NCI-H1436 treated with DMSO at 0.1 percent for 48 hours (cell line): ENCODE data around the gene ETFBKMT.
"Not testable (repeated sequence)": the region's sequence is repeated elsewhere in the genome, so short reads cannot be mapped to it uniquely, and the experiment has no call there.

ENCODE experiments used
- DNase-seq: peaks from one replicate; lab custom pipeline; 2025; lab: John Stamatoyannopoulos, UW

The ETFBKMT gene

GRCh38 chr12:31655792-31656191, 3.7 kb upstream of the ETFBKMT start:
- DNase-seq, result no peak

- no peak for DNase-seq
Observed at GRCh38 chr12:31658471-31659086, 909 bp upstream of the ETFBKMT start.

GRCh38 chr12:31662176-31662849, 2.8 kb downstream of the ETFBKMT start:
- no peak for DNase-seq

GRCh38 chr12:31663576-31663975, 4.1 kb downstream of the ETFBKMT start:
- no peak for DNase-seq

GRCh38 chr12:31664038-31664437, 4.5 kb downstream of the ETFBKMT start:
- DNase-seq, result no peak

GRCh38 chr12:31669020-31669419, 9.5 kb downstream of the ETFBKMT start:
- no peak for DNase-seq

GRCh38 chr12:31669582-31669981, 10.1 kb downstream of the ETFBKMT start:
- DNase-seq, result not testable (repeated sequence)

GRCh38 chr12:31672521-31672920, 13.0 kb downstream of the ETFBKMT start:
- no peak for DNase-seq

- peak; percentile 8 for DNase-seq
Observed at GRCh38 chr12:31682136-31682962, 22.9 kb downstream of the ETFBKMT start.

GRCh38 chr12:31685801-31686200, 26.3 kb downstream of the ETFBKMT start:
- DNase-seq, result no peak

- DNase-seq, result no peak
Observed at GRCh38 chr12:31687101-31687527, 27.6 kb downstream of the ETFBKMT start.

GRCh38 chr12:31689921-31690320, 30.4 kb downstream of the ETFBKMT start:
- not testable (repeated sequence) for DNase-seq

GRCh38 chr12:31702047-31702446, 42.6 kb downstream of the ETFBKMT start:
- DNase-seq, result no peak

GRCh38 chr12:31705621-31706020, 46.1 kb downstream of the ETFBKMT start:
- DNase-seq, result no peak

GRCh38 chr12:31708118-31708517, 48.6 kb downstream of the ETFBKMT start:
- not testable (repeated sequence) for DNase-seq

GRCh38 chr12:31710021-31710818, 50.7 kb downstream of the ETFBKMT start:
- DNase-seq, result no peak

GRCh38 chr12:31712877-31713276, 53.4 kb downstream of the ETFBKMT start:
- no peak for DNase-seq

- no peak for DNase-seq
Observed at GRCh38 chr12:31714406-31715271, 55.2 kb downstream of the ETFBKMT start.

- no peak for DNase-seq
Observed at GRCh38 chr12:31715283-31715825, 55.9 kb downstream of the ETFBKMT start.

- not testable (repeated sequence) for DNase-seq
Observed at GRCh38 chr12:31716998-31717397, 57.5 kb downstream of the ETFBKMT start.
